Left colon (tissue), 2 donors: ENCODE measurements around the gene PROSER1. TPM values are rescaled to one million over a fixed set of nuclear protein-coding genes. Genes with fewer than 3 reads are reported as not detected.

Source experiments
- ATAC-seq: fragments of 200-7000 bp; cut with Tn5 transposase; one replicate; pipeline ENCODE4 v1.9.1; 2020; ENCODE audit warnings: mild to moderate bottlenecking, moderate library complexity
- DNase-seq, 2 donors: peaks; one replicate each; pipeline ENCODE4 v3.0.0-alpha.2; 2020
- intact Hi-C, 2 donors: fragments of 100-400 bp; cut with DNase I in 1 of 2; cut with micrococcal nuclease in 1 of 2; formaldehyde crosslinking; loops; one replicate each; pipeline versions ENCODE4 v1.11.2 to v1.14.0; 2022; cut with DNase I, micrococcal nuclease
- total RNA-seq, 2 donors: library from RNA; stranded (reverse); fragmentation: NEBNext Ultra II Directional; extraction: Animal tissue kit (Norgen Biotek cat#: 25700); gene quantifications; one replicate each; pipeline ENCODE4 v1.2.1, GENCODE V29; 2021
- donor health status: DM: no; HTN: no; CAD: no.
- donor health status: DM: yes; HTN: yes; CAD: no.

Gene PROSER1
- total RNA-seq, 2 donors from 2014 or later = 35.3 to 64.8 TPM

GRCh38 chr13:38970380-38971051 is 67.4 kb downstream of the PROSER1 start:
- intact Hi-C loops = no loop called here
- DNase-seq (no peak), ATAC-seq (peak; percentile 21)

- intact Hi-C loops = no loop called here
- ATAC-seq (no peak), DNase-seq (no peak)
Measured at GRCh38 chr13:38969187-38969586, 68.7 kb downstream of the PROSER1 start.

DNA sequence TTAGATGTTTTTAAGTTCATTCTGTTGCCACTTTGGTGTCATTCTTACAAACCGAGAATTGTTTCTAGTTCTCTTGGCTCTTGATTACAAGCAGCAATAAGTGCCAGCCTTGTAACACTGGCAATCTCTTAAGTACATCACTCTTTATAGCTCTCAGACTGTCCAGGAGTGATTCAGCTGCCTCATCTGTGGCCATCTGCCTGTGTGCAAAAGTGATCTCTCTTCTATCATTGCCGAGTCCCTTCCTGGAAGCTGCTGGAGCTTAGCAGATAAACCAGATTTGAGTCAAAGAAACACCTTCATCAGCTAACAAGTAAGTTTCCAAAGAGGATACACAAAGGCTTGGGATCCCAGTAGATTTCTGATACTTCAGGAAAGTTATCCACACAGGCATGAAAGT is 70.4 kb downstream of the PROSER1 start:
- no peak for DNase-seq
- no peak for ATAC-seq
- intact Hi-C loops = no loop called here

GRCh38 chr13:38965281-38965680 is 72.6 kb downstream of the PROSER1 start:
- DNase-seq (no peak), ATAC-seq (no peak)
- intact Hi-C loops = no loop called here

- ATAC-seq (no peak), DNase-seq (no peak)
- intact Hi-C loops = no loop called here
Measured at GRCh38 chr13:38960175-38960574, 77.7 kb downstream of the PROSER1 start.

Other genes with a start within 250 kb of the PROSER1 start
- under 1 TPM; 0.12 to 0.25 TPM for gene STOML3, start 47.3 kb downstream of the PROSER1 start, total RNA-seq
- 10 to 100 TPM; 26.6 to 40.8 TPM for gene NHLRC3, start 367 bp upstream of the PROSER1 start, total RNA-seq